Left lobe of liver (tissue), 2 donors: ENCODE results near the gene KCNIP4. TPM values are rescaled to one million over a fixed set of nuclear protein-coding genes. Genes with fewer than 3 reads are reported as not detected.

Source experiments
- ATAC-seq: fragments of 200-7000 bp; cut with Tn5 transposase; one replicate; pipeline ENCODE4 v1.9.1; 2020; ENCODE audit warnings: mild to moderate bottlenecking, moderate library complexity
- DNase-seq: peaks from one replicate; pipeline ENCODE4 v3.0.0-alpha.2; 2020; ENCODE audit warnings: low spot score
- total RNA-seq: library from RNA; stranded (reverse); gene quantifications from one replicate; pipeline ENCODE4 v1.2.1, GENCODE V29; 2021
- donor health status: DM: no; HTN: no; CAD: no; lungs with moderate emphysema.
- donor health status: DM: no; HTN: yes; CAD: no.

The KCNIP4 gene
- total RNA-seq, 1 donor from 2014 or later = not detected

- peak; percentile 64 for ATAC-seq
- no peak for DNase-seq
Observed at GRCh38 chr4:21768349-21769310, 179.9 kb downstream of the KCNIP4 start.

GRCh38 chr4:21765810-21766407 is 182.7 kb downstream of the KCNIP4 start:
- DNase-seq (no peak), ATAC-seq (peak; percentile 94)

GRCh38 chr4:21763855-21764254 is 184.7 kb downstream of the KCNIP4 start:
- no peak for ATAC-seq
- DNase-seq = no peak

- ATAC-seq (no peak), DNase-seq (no peak)
Observed at GRCh38 chr4:21757248-21757647, 191.3 kb downstream of the KCNIP4 start.

- ATAC-seq (no peak), DNase-seq (no peak)
Observed at GRCh38 chr4:21753084-21753760, 195.3 kb downstream of the KCNIP4 start.

- ATAC-seq (no peak), DNase-seq (no peak)
Observed at GRCh38 chr4:21752616-21753015, 196.0 kb downstream of the KCNIP4 start.

- no peak for ATAC-seq
Observed at GRCh38 chr4:21749924-21750323, 198.6 kb downstream of the KCNIP4 start.

GRCh38 chr4:21749412-21749811 is 199.2 kb downstream of the KCNIP4 start:
- no peak for ATAC-seq

More at GRCh38 chr4:21749924-21750323, 198.6 kb downstream of the KCNIP4 start:
- DNase-seq = no peak

GRCh38 chr4:21744046-21744445 is 204.5 kb downstream of the KCNIP4 start:
- ATAC-seq = no peak
- no peak for DNase-seq

More at GRCh38 chr4:21749412-21749811, 199.2 kb downstream of the KCNIP4 start:
- no peak for DNase-seq

- ATAC-seq (no peak), DNase-seq (no peak)
Observed at GRCh38 chr4:21742326-21742725, 206.2 kb downstream of the KCNIP4 start.

GRCh38 chr4:21738821-21739220 is 209.8 kb downstream of the KCNIP4 start:
- DNase-seq (no peak), ATAC-seq (no peak)

- ATAC-seq (no peak), DNase-seq (no peak)
Observed at GRCh38 chr4:21735866-21736265, 212.7 kb downstream of the KCNIP4 start.

- ATAC-seq (no peak), DNase-seq (no peak)
Observed at GRCh38 chr4:21733894-21734630, 214.5 kb downstream of the KCNIP4 start.

GRCh38 chr4:21728304-21728703 is 220.3 kb downstream of the KCNIP4 start:
- DNase-seq = no peak

GRCh38 chr4:21726255-21726815 is 222.2 kb downstream of the KCNIP4 start:
- DNase-seq = no peak
- no peak for ATAC-seq

More at GRCh38 chr4:21728304-21728703, 220.3 kb downstream of the KCNIP4 start:
- ATAC-seq = no peak

- DNase-seq (no peak), ATAC-seq (no peak)
Observed at GRCh38 chr4:21722157-21722839, 226.3 kb downstream of the KCNIP4 start.

GRCh38 chr4:21716531-21716930 is 232.0 kb downstream of the KCNIP4 start:
- DNase-seq (no peak), ATAC-seq (no peak)

GRCh38 chr4:21710179-21710835 is 238.3 kb downstream of the KCNIP4 start:
- DNase-seq (no peak), ATAC-seq (no peak)

- no peak for DNase-seq
Observed at GRCh38 chr4:21709761-21710160, 238.8 kb downstream of the KCNIP4 start.

More at GRCh38 chr4:21709761-21710160, 238.8 kb downstream of the KCNIP4 start:
- no peak for ATAC-seq
